Endodermal cell (in vitro differentiated cells): Measurements from ENCODE around the gene WDFY3. TPM values are rescaled to one million over a fixed set of nuclear protein-coding genes. Genes with fewer than 3 reads are reported as not detected.

Experiments
- DNase-seq: peaks from one replicate; pipeline ENCODE4 v3.0.0-alpha.2; 2017
- H3K27ac ChIP-seq: 2 replicates; pipeline ENCODE4 v1.5.1; 2013; ENCODE audit warnings: mild to moderate bottlenecking, low read depth, low read length, moderate library complexity
- H3K27me3 ChIP-seq: 2 replicates; pipeline ENCODE4 v1.6.1; 2013; ENCODE audit warnings: mild to moderate bottlenecking, low read length, moderate library complexity; ENCODE audit not compliant: insufficient read depth, control insufficient read depth, poor library complexity, severe bottlenecking
- H3K36me3 ChIP-seq: 2 replicates; pipeline ENCODE4 v1.7.0; 2013; ENCODE audit warnings: mild to moderate bottlenecking, low read length, moderate library complexity; ENCODE audit not compliant: control insufficient read depth, insufficient read depth
- H3K4me1 ChIP-seq: one replicate; pipeline ENCODE4 v1.7.0; 2013; ENCODE audit warnings: low read length; ENCODE audit not compliant: control insufficient read depth, insufficient read depth
- H3K4me3 ChIP-seq: 2 replicates; pipeline ENCODE4 v1.5.1; 2013; ENCODE audit warnings: mild to moderate bottlenecking, low read length, moderate library complexity
- H3K9ac ChIP-seq: 2 replicates; pipeline ENCODE4 v1.6.1; 2013; ENCODE audit warnings: mild to moderate bottlenecking, low read length, moderate library complexity; ENCODE audit not compliant: poor library complexity, severe bottlenecking; ENCODE audit errors: extremely low read depth
- H3K9me3 ChIP-seq: 2 replicates; pipeline ENCODE4 v1.6.1; 2013; ENCODE audit warnings: mild to moderate bottlenecking, low read length, moderate library complexity; ENCODE audit not compliant: control insufficient read depth
- H3K27ac Mint-ChIP-seq: 2 replicates; pipeline ENCODE4 v1.8.0; 2020; ENCODE audit warnings: mixed read lengths
- H3K27me3 Mint-ChIP-seq: 2 replicates; pipeline ENCODE4 v1.8.0; 2021; ENCODE audit warnings: mild to moderate bottlenecking, mixed read lengths; ENCODE audit not compliant: insufficient read depth
- H3K36me3 Mint-ChIP-seq: 2 replicates; pipeline ENCODE4 v1.8.0; 2020; ENCODE audit warnings: low read depth, mixed read lengths
- H3K4me1 Mint-ChIP-seq: 2 replicates; pipeline ENCODE4 v1.8.0; 2020; ENCODE audit warnings: mixed read lengths
- H3K4me3 Mint-ChIP-seq: 2 replicates; pipeline ENCODE4 v1.8.0; 2020; ENCODE audit warnings: mild to moderate bottlenecking, moderate library complexity, mixed read lengths
- H3K9me3 Mint-ChIP-seq: 2 replicates; pipeline ENCODE4 v1.8.0; 2020; ENCODE audit warnings: mild to moderate bottlenecking, mixed read lengths
- WGBS, 2 experiments: methylation state at CpG; one replicate each; pipeline versions ENCODE4 v1.1.5 to v1.1.7; 2013; ENCODE audit warnings: missing lambda C conversion rate in 2 of 2, mixed read lengths in 1 of 2; ENCODE audit not compliant: insufficient coverage in 1 of 2, insufficient read length in 1 of 2; 5-methylcytosine and 5-hydroxymethylcytosine counted together
- total RNA-seq, 2 donors: library from RNA; stranded (reverse); fragmentation: NEBNext Ultra II Directional in 1 of 2; extraction: Animal tissue kit (Norgen Biotek cat#: 25700) in 1 of 2; gene quantifications; 2 replicates in 1 of 2; 3 replicates in 1 of 2; pipeline ENCODE4 v1.2.1, GENCODE V29; 2021
- TF ChIP-seq, protein P1 (sequence below): fragments of 200-600 bp; sonication (generic); conservative IDR thresholded peaks from 2 replicates; pipeline ENCODE4 v1.5.0; 2021; ENCODE audit warnings: antibody characterized with exemption, mild to moderate bottlenecking

Gene WDFY3
- total RNA-seq, 2 donors from 2014 or later: 91.1 to 103 TPM

DNA sequence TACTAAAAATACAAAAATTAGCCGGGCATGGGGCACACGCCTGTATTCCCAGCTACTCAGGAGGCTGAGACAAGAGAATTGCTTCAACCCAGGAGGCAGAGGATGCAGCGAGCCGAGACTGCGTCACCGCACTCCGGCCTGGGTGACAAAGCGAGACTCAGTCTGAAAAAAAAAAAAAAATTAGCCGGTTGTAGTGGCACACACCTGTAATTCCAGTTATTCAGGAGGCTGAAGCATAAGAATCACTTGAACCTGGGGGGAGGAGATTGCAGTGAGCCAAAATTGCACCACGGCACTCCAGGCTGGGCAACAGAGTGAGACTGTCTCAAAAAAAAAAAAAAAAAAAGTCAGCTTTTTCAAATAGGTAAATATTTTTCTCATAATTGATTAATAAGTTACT is 71.9 kb downstream of the WDFY3 start:
- no peak overlapping the region for H3K4me3 Mint-ChIP-seq
- Histone ChIP-seq H3K4me1 (no peaks in the 10 kb centered on the region), H3K4me3 (no peak overlapping the region), H3K9ac (no peak overlapping the region), H3K27ac (no peak overlapping the region), H3K9me3 (no peaks in the 10 kb centered on the region), H3K27me3 (no peaks in the 10 kb centered on the region), H3K36me3 (peaks cover 52% of the 10 kb centered on the region)
- H3K36me3 Mint-ChIP-seq: peaks cover 31% of the 10 kb centered on the region
- no peaks in the 10 kb centered on the region for H3K9me3 Mint-ChIP-seq
- 88 to 97% methylated on average over 4 to 10 of the region's 10 CpGs for WGBS, 2 experiments
- no peak overlapping the region for H3K27ac Mint-ChIP-seq
- peaks cover 18% of the 10 kb centered on the region for H3K4me1 Mint-ChIP-seq
- TF ChIP-seq, protein P1, sequence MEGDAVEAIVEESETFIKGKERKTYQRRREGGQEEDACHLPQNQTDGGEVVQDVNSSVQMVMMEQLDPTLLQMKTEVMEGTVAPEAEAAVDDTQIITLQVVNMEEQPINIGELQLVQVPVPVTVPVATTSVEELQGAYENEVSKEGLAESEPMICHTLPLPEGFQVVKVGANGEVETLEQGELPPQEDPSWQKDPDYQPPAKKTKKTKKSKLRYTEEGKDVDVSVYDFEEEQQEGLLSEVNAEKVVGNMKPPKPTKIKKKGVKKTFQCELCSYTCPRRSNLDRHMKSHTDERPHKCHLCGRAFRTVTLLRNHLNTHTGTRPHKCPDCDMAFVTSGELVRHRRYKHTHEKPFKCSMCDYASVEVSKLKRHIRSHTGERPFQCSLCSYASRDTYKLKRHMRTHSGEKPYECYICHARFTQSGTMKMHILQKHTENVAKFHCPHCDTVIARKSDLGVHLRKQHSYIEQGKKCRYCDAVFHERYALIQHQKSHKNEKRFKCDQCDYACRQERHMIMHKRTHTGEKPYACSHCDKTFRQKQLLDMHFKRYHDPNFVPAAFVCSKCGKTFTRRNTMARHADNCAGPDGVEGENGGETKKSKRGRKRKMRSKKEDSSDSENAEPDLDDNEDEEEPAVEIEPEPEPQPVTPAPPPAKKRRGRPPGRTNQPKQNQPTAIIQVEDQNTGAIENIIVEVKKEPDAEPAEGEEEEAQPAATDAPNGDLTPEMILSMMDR: no peak
- DNase-seq: no peak
- no peaks in the 10 kb centered on the region for H3K27me3 Mint-ChIP-seq

DNA sequence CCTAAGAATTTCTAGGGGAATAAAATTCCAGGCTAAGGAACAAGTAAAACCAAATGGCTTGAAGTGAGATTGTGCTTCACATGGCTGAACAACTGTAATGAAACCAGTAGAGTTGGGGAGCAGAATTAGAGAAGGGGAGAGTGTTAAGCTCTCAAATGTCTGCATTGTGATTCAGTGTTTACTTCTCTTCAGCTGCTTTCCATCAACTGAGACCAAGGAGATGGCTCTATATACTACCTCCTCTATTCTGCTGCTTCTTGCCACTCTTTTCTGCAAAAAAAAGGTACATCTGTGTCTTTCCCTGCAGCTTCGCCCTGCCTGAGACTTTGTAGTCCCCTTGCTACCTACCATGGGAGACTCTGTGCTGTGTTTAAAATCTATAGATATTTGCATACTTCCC is 73.5 kb downstream of the WDFY3 start:
- no peak overlapping the region for H3K27ac Mint-ChIP-seq
- no peak overlapping the region for H3K4me3 Mint-ChIP-seq
- WGBS, 2 experiments: 89 to 100% methylated on average over 1 of the region's 1 CpG

DNA sequence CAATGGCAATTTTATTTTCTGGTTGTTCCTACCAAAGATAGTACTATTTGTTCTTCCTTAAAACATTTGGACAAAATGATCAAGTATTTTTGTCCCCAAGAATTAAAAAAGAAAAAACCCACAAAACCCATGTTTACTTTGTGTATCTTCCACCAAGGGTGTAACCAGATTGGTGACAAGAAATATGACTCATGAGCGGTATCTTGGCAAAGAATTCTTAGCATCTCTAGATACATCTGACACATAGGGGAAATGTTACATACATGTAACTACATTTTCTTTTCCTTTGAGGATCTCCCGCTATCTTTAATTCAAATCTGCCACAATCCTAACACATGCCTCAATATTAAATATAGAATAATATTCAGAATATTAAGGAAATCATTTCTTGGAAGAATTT is 78.7 kb downstream of the WDFY3 start:
- no peak overlapping the region for H3K9ac ChIP-seq
- TF ChIP-seq, protein P1: no peak
- 100% methylated on average over 2 of the region's 2 CpGs; no CpG with 5 or more reads in 1 of the 2 experiments for WGBS, 2 experiments
- peaks cover 47% of the 10 kb centered on the region for H3K36me3 ChIP-seq
- Mint-ChIP-seq H3K27me3 (no peaks in the 10 kb centered on the region), H3K36me3 (peaks cover 11% of the 10 kb centered on the region), H3K4me1 (peaks cover 5% of the 10 kb centered on the region), H3K4me3 (no peak overlapping the region), H3K27ac (no peak overlapping the region), H3K9me3 (no peaks in the 10 kb centered on the region)
- DNase-seq: no peak
- no peak overlapping the region for H3K4me3 ChIP-seq
- no peaks in the 10 kb centered on the region for H3K4me1 ChIP-seq
- no peak overlapping the region for H3K27ac ChIP-seq
- H3K27me3 ChIP-seq: no peaks in the 10 kb centered on the region
- H3K9me3 ChIP-seq: no peaks in the 10 kb centered on the region

More for the DNA sequence above, 73.5 kb downstream of the WDFY3 start:
- Mint-ChIP-seq H3K27me3 (no peaks in the 10 kb centered on the region), H3K36me3 (peaks cover 21% of the 10 kb centered on the region), H3K4me1 (peaks cover 10% of the 10 kb centered on the region), H3K9me3 (no peaks in the 10 kb centered on the region)
- H3K27me3 ChIP-seq: no peaks in the 10 kb centered on the region
- H3K36me3 ChIP-seq: peaks cover 52% of the 10 kb centered on the region
- no peak for DNase-seq
- no peak overlapping the region for H3K4me3 ChIP-seq
- H3K4me1 ChIP-seq: no peaks in the 10 kb centered on the region
- H3K9ac ChIP-seq: no peak overlapping the region
- H3K27ac ChIP-seq: no peak overlapping the region
- H3K9me3 ChIP-seq: no peaks in the 10 kb centered on the region
- TF ChIP-seq, protein P1: no peak
